Left kidney (tissue), 2 donors: ENCODE measurements around the gene DYSF. TPM values are rescaled to one million over a fixed set of nuclear protein-coding genes. Genes with fewer than 3 reads are reported as not detected.

ENCODE experiments used
- DNase-seq: peaks from one replicate; pipeline ENCODE4 v3.0.0-alpha.2; 2013
- polyA plus RNA-seq: library from polyadenylated mRNA; unstranded; fragments of 120-200 nt; gene quantifications from one replicate; pipeline ENCODE4 v1.2.1, GENCODE V29; 2013; ENCODE audit not compliant: insufficient read length

Gene DYSF
- polyA plus RNA-seq, 1 donor = 15.4 TPM

DNA sequence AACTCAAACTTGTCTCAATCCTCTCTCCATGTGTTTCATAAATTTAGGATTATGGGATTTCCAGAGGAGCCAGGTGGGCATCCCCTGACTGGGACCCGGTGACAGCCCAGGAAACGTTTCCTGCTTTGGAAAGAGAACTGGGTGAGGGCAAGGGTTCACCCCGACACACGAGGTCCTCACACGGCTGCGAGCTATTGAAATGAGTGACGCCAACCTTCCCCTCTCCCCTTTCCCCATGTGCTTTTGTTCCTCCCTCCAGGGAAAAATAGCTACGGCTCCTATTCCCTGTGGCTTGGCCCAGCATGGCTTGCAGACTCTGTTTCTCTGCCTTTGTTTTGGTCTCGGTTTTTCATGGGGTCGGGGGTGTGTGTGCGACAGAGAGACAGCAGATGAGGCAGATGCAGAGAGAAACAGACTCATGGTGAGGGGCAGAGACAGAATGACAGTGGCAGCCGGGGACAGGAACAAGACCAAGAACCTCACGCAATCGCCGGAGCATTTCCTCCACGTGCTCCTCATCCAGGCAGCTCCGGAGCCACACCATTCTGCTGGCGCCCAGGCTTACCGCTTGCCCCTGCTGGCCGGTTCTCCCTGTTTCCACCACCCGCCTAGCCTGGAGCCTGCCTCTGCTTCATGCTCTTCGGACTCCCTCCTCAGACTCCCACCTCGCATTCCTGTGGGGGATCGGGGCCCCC, 238.5 kb downstream of the DYSF start:
- DNase-seq = no peak

DNA sequence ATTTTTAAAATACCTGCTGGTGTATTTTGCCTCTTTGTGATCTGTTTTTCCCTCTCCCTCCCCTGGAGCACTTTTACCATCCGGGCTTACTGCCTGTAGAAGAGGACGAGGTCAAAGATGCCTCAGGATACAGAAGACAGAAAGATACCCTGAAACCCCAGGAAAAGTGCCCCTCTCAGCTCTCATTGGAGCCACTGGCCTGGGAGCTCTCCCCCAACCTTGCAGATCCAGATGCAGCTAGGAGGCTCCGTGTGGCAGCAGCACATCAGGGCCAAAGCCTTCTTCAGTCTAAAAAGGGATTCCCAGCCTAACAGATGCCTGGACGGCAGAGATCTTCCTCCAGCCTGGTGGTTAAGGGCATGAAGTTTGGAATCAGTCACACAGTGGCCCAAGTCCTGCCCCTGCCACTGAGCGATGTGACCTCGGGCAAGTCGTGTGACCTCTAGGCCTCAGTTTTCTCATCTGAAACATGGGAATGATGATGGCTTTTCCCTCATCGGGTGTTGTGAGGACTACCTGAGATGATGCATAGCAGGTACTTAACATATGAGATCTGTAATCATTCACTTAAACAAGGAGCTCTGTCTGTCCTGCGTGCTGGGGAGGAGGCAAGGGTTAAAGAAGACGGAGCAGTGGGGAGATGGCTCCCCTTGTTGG, 239.4 kb downstream of the DYSF start:
- DNase-seq = no peak

DNA sequence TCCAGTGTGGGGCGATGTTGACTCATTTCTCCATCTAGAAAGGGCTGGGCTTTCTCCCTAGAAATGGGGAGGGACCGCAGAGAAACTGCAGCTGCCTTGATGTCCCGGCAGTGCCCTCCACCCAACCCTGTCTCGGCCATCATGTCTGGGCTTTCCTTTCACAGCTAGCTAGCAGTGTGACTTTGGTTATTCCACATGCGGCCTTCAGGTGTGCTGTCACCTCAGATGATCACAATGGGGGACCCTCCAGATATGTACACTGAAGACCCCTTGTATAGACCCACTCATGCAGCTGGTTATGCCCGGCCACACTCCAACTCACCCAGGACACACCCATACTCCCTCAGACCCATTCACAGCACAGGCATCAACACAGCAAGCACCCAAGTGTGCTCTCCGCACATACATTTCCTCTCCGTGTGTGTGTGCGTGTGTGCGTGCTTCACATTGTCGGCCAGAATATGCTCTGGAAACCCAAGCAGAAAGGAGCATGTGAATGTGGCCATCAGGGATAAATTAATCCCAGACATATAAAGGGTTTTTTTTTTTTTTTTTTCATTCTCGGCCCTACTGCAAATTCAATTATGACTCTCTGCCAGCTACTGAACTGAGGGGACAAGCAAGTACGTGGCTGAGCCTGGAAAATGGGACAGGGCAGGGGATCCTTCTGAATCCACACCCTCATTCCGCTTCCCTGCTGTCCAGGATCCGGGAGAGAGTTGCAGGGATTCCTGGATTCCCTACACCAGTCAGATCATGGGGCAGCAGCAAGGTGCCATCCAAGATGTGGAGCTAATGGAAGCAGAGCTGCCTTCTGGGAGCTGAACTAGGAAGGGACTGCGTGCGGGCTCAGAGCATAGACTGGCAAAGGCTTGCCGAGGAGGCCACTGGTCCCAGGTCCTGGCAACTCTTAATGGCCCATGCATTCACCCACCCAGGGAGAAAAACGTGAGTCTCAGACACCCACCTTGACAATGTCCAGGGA, 240.2 kb downstream of the DYSF start:
- no peak for DNase-seq

GRCh38 chr2:71694501-71695234, 241.3 kb downstream of the DYSF start:
- DNase-seq = no peak

- DNase-seq = no peak
These were observed 242.1 kb downstream of the DYSF start for GRCh38 chr2:71695235-71696120.

GRCh38 chr2:71696381-71696780, 243.0 kb downstream of the DYSF start:
- no peak for DNase-seq

DNA sequence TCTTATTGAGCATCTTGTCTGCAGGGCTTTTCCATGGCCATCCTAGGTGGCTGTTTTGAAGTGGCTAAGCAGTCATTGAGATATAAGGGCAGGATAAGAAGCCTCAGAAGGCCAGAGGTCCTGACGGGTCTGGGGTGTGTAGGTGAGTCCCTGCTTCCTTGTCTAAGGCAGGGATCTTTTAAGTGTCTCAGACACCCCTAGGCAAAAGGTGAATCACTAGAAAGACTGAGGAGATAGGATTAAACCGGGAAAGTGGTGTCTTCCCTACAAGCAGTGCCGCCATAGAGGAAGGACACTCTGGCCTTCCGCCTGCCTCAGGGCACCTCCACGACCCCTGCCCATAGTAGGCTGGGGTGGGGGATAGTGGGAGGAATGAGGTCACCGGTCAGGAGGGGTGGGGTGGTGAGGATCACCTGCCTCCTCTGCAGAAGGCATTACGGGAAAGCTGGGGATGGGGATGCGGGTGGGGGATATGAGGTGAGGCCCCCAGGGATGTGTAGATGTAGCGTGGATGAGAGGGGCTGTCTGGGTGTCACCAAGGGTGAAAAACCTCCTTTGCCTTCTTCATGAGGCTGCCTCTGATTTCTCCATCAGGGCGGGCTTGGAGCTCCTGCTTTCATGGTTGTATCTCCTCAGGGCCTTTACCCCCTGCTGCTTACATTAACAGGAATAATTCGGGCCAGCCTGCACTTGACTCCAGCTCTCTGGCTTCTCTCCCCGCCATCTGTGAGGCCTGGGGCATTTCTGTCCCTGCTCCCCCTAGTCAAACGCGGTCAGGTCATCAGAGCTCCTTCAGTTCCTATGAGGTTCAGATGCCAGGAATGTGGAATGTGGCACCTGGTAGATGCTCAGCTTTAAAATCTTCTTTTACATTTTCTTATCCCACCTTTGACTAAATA, 244.0 kb downstream of the DYSF start:
- no peak for DNase-seq

DNA sequence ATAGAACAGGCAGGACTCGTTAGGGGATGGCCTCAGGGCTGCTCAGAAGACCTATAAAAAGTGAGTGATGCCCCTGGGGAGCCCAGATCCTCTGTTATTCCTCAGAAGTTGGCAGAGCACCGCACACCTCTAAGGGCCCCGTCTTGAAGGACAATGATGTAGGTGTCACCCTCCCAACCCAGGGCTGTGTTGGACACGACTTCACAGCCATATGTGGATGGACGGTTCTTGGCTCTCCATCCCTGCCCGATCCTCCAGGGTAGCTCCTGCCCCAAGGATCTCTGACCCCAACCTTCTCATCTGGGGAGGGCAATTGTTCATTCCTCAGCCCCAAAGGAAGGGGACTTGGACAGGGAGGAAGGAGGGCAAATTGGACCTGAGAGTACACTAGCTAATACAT, 246.1 kb downstream of the DYSF start:
- DNase-seq = no peak

GRCh38 chr2:71700041-71700657, 246.8 kb downstream of the DYSF start:
- peak; percentile 21 for DNase-seq

- DNase-seq = no peak
These were observed 247.5 kb downstream of the DYSF start for GRCh38 chr2:71700658-71701397.

GRCh38 chr2:71702071-71702970, 249.0 kb downstream of the DYSF start:
- DNase-seq = no peak

DNA sequence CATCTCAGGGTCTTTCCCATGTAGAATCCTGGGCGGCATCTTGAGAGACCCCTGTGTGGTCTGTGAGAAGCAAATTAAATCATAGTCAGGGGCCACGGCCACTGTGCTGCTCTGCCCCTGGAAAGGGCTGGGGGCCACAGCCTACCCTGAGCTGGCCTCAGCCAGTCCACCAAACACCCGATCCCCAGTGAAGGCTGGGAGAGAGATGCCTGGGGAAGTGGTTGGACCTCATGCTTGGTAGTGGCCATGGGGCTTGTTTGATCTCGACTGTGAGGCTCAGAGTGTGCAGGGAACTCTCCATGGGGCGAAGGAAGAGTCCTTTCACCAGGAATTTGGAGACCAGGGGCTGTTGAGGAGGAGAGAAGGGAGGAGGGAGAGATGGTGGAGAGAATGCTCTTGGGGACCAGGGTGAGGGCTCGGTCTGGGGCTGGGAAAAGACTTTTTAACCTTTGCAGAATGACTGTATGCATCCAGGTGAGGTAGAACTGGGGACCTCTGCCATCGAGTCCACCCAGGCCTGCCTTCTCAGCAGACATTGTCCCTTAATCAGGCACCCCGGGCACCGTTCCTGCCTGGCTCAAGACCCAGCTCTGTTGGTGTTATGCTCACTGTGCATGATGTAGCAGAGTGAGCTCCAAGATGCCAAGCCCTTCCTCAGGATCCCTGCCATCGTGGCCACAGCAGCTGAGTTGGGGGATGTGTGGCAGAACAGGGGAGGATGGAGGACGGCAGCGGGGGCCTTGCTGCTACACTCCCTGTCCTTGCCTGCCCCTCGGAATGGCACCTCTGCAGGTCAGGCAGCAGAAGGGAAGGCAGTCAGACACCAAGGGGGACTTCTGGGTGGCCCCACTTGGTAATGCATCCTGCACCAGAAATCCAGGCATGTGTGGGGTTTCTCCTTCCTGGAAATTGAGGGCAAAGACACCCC, 249.9 kb downstream of the DYSF start:
- DNase-seq = no peak

DNA sequence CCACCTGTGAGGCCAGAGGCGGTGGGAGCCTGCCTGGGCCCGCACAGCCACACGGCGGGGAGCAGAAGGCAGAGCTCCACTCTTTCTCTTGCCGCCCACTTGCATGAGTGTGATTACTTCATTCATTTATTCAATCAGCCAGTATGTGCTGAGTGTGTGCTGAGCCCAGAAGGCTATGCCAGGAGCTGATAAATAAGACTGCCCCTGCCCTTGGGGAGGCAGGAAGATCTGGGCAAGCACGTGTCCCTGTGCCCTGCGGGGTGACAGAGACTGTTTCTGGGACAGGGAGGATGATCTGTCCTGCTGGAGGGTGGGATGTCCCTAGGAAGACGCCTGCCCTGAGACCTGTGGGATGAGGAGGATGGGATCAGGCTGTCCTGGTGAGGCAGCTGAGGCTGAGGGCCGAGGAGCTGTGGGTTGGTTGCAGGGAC, 250.8 kb downstream of the DYSF start:
- no peak for DNase-seq

GRCh38 chr2:71704688-71705087, 251.3 kb downstream of the DYSF start:
- DNase-seq = no peak

GRCh38 chr2:71705171-71705960, 252.0 kb downstream of the DYSF start:
- no peak for DNase-seq

DNA sequence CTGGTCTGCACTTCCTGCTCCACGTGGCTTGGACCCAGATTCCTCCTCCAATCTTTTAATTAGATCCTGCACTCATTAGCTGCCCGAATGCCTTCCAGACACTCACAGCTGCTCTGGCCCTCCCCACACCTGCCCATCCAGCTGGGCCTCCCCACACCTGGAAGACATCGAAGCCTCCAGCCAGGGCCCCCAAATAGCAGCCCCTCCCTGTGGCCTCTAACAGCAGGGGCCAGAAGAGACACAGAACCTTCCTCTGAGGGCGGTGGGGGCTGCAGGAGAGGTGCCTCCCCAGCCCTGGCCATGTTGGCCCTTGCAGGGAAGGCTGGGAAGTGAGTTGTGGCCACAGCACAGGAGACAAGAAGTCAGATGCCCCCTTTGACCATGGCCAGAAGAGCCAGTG, 252.8 kb downstream of the DYSF start:
- no peak for DNase-seq
